Cortex of kidney (tissue), 1 donor: ENCODE results near the gene THPO.

ENCODE experiments used
- DNase-seq: peaks from one replicate; lab custom pipeline; 2025; lab: John Stamatoyannopoulos, UW

The THPO gene

DNA sequence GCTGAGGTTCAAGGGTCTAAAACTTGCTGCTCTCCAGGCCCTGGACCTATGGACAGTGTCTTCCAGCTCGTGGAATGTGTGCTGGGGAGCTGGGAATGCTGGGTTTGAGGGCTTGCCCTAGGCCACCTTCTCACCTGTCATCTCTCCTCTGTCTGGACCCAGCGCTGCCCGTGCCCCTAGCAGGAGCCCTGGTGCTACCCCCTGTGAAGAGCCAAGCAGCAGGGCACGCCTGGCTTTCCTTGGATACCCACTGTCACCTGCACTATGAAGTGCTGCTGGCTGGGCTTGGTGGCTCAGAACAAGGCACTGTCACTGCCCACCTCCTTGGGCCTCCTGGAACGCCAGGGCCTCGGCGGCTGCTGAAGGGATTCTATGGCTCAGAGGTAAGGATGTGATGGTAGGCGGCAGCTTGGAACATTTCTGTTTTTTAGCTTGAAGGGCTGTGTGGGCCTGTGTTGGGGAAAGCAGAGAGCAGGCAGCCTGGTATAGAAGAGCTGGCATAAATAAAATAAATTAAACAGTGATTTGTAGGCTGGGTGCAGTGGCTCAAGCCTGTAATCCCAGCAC, 6.9 kb upstream of the THPO start:
- DNase-seq: no peak

DNA sequence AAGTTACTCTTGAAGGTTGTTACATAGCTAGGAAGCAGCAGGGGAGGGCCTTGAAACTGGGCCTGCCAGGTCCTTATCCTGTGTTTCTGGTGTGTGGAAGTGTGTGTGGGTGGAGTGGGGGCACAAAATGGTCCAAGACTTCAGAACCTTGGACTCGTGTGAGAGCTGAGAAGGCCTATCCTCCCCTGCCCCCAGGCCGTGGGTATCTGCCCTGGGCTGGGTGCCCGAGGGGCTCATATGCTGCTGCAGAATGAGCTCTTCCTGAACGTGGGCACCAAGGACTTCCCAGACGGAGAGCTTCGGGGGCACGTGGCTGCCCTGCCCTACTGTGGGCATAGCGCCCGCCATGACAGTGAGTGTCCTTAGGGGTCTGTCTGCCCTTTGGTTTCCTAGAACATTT, 6.3 kb upstream of the THPO start:
- DNase-seq: no peak

DNA sequence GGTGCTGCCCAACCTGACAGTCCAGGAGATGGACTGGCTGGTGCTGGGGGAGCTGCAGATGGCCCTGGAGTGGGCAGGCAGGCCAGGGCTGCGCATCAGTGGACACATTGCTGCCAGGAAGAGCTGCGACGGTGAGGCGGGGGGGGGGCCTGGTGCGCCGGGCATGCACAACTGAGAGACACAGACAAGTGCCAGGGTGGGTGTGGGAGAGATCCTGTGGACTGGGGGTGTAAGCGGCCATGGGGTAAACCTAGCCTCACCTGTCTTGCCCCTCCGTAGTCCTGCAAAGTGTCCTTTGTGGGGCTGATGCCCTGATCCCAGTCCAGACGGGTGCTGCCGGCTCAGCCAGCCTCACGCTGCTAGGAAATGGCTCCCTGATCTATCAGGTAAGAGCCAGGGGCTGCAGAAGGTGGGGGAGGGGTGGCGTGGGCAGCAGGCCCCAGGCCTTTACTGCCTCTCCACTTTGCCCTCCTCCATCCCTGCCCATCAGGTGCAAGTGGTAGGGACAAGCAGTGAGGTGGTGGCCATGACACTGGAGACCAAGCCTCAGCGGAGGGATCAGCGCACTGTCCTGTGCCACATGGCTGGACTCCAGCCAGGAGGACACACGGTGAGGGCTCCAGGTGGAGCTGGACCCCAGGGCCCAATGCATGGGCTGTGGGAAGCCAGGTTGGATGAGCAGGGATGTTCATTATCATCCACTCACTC, 5.2 kb upstream of the THPO start:
- DNase-seq: no peak

DNA sequence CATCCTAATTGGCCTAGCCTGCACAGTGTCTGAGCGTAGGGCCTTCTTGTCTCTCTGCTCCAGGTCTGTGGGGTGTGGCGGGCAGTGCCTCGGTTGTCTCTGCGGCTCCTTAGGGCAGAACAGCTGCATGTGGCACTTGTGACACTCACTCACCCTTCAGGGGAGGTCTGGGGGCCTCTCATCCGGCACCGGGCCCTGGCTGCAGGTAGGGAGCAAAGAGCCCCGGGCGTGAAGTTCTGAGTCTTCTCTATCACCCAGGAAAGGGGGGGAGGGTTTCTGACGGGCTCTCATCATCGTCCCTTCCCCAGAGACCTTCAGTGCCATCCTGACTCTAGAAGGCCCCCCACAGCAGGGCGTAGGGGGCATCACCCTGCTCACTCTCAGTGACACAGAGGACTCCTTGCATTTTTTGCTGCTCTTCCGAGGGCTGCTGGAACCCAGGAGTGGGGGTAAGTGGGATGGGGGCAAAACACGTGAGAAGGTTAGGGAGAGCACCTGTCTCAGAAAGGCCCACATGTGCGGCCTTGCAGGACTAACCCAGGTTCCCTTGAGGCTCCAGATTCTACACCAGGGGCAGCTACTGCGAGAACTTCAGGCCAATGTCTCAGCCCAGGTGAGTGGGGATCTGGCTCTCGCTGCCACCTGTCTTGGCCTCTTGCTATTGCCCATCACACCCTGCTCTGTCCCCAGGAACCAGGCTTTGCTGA, 4.5 kb upstream of the THPO start:
- DNase-seq: no peak

DNA sequence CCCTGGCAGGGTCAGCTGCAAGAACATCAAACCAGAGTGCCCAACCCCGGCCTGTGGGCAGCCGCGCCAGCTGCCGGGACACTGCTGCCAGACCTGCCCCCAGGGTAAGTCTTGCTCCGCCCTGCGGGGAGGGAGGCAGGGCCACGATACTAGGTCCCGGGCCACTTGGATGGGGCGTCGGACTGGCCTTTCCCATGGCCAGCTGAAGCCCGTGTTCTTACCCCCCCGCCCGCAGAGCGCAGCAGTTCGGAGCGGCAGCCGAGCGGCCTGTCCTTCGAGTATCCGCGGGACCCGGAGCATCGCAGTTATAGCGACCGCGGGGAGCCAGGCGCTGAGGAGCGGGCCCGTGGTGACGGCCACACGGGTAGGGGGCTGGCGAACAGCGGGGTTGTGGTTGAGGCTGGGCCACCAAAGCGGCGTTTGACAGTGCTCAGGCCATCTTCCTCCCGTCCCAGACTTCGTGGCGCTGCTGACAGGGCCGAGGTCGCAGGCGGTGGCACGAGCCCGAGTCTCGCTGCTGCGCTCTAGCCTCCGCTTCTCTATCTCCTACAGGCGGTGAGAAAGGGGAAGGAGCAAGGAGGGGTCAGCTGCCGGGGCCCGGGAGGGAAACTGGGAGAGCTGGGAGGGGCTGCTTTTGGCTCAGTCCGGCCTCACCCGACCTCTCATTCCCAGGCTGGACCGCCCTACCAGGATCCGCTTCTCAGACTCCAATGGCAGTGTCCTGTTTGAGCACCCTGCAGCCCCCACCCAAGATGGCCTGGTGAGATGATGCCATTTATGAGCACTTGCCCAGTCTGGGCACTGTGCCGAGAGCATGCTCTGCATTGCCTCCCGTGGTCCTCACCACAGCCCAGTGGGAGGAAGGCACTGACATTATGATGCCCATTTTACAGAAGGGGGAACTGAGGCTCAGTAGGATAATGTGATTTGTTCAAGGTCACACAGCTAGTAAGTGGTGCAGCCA, 3.5 kb upstream of the THPO start:
- DNase-seq: no peak

DNA sequence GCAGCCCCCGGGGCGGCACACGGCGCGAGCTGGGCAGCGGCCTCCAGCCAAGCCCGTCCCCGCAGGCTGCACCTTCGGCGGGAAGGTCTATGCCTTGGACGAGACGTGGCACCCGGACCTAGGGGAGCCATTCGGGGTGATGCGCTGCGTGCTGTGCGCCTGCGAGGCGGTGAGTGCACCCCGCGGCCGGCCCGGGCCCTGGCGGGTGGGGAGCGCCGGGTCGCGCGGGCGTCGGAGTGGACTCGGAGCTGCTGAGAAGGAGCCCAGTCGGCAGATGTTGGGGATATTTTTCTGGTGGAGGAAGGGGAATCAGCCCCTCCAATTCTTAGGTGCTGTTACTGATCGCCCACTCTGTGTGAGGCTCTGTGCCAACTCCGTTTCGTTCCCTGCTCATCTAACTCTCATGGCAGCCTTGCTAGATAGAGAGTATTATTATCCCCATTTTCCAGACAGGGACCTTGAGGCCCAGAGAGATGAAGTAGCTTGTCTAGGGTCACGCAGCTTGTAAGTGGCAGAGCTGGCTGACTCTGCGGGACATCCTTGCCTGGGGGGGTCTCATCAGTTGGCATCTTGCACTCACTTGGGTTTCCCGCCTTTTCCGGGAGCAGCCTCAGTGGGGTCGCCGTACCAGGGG, 2.7 kb upstream of the THPO start:
- DNase-seq: no peak

DNA sequence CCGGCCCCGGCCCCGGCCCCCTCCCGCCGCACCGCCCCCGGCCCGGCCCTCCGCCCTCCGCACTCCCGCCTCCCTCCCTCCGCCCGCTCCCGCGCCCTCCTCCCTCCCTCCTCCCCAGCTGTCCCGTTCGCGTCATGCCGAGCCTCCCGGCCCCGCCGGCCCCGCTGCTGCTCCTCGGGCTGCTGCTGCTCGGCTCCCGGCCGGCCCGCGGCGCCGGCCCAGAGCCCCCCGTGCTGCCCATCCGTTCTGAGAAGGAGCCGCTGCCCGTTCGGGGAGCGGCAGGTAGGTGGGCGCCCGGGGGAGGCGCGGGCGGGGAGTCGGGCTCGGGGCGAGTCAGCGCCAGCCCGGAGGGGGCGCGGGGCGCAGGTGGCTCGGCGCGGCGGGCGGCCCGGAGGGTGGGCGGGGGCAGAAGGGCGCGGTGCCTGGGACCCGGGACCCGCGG, 2.2 kb upstream of the THPO start:
- no peak for DNase-seq

DNA sequence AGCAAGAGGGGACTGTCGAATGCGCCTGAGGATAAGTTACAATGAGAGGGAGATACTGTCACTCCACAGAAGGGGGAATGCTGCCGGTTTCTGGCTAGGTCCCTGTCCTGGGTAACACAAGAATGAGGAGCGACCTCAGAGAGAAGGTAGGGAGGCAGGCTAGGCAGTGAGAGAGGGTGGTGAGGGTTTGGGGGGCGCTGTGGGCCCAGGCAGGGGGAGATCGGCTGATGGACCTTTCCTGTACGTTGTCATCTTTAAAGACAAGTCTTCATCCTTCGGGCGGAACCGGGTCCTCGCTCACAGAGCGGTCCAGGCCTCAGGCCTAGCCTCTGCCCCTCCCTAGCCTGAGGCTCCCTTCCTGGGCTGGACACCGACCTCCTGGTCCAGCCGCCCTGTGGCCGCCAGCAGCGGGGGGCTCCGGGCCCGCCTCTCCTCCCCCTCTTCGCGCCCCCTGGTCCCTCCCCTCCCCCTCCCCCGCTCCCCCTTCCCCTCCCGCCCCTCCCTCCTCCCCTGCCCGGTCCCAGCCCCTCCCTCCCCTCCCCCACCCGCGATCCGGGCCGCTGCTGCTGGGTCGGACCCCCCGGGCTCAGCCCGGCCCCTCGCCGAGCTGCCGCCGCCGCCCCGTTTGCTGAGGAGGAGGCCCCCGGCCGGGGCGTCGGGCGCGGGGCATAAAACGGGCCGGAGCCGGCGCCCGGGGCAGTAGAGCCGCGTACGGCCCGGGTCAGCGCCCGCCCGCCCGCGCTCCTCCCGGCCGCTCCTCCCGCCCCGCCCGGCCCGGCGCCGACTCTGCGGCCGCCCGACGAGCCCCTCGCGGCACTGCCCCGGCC, 1.6 kb upstream of the THPO start, which contains the start of gene CHRD:
TSS of gene CHRD (plus strand) at position 697 of the 827 bp plus-strand sequence. CDS start 265 bp downstream, outside the sequence.
- DNase-seq: no peak

DNA sequence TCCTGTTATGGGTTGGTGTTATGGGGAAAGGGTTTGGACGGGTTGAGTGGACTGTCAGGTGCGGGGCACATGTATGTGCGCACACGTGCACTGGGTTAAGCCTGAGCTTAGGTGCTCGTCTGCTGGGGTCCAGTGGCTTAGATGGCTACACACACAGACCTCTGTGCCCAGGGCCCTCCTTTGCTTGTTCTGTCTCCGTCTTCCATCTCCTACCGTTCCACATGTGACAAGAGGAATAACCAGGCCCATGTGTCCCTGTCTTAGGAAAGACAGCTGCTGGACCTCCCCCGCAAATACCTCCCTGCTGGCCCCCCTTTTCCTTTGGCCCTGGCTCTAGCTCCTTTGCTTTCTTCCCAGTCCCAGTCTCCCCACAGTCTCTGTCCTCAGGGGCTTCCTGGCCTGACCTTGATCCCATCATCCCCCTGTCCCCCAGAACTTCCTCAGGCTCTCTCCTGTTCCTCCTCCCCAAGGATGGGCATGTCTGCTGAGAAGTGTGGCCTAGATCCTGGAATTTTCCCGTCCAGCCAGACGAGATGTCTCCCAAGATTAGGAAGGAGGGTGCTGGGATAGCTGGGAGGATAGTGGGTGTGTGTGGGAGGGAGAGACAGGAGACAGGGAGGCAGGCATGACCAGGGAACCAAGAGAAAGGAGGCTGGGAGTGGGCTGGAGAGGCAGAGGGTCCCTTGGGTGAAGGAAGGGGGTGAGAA, 797 bp upstream of the THPO start:
- no peak for DNase-seq

DNA sequence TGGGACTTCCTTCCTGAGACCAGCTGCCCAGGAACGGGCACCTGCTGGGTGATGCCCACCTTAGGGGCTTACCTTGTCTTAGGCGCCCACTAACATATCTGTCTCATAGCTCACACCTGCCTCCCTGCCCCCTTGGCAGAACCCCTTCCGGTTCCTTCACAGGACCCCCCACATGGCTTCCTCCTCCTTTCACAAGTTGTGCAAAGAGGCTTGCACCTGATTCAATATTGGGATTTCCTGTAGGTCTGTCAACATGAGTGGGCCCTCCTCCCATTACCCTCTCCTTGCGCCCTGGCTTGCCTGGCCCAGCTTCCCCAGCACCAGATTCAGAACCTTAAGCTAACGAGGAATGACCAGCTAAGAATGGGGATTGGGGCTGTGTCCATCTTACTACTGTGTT, 633 bp downstream of the THPO start:
- DNase-seq: no peak

DNA sequence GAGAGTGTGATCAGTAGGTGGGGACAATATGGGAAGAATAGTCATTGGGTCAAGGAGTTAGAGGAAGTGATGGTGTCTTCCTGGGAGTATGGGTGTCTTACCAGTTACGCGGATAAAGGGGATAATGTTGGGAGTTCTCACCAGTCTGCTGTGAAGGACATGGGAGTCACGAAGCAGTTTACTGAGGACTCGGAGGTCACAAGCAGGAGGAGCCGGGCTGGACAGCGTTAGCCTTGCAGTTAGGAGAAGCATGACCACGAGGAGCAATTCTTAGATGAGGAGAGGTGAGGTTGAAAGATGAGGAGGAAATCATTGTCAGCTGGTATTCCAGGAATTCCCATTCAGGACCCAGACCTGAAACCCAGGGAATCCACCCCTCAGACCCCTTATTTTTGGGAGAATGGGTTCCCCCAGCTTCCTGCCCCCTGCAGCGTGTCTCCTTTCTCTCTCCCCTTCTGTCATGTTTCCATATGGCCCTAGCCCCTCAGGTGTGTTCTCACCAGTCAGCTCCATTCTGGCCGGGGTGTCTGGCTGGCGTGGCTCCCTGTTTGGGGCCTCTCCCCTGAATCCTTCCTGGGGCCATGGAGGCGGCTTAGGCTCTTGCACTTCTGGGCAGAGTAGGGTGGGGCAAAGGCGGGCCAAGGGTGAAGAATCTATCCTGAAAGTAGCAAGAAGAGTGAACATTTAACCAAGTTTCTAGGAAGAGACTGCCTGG, 2.1 kb downstream of the THPO start:
- DNase-seq: no peak

DNA sequence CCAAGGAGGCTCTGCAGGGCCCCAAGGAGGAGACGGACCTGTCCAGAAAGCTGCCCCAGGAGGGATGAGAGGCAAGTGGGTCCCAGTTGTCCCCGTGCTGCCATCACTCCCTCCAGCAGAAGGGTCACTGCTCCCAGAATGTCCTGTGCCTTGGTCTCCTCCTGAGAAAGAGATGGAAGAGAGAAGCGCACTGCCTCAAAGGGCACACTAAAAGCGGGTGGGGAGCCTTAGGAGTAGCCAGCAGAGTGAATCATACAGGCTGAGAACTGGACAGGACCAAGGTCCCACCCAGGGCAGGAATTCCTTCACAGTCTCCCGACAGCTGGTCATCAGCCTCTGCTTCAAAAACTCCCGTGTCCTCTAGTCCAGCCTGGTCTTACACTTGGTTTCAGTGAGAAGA, 4.6 kb downstream of the THPO start:
- no peak for DNase-seq

DNA sequence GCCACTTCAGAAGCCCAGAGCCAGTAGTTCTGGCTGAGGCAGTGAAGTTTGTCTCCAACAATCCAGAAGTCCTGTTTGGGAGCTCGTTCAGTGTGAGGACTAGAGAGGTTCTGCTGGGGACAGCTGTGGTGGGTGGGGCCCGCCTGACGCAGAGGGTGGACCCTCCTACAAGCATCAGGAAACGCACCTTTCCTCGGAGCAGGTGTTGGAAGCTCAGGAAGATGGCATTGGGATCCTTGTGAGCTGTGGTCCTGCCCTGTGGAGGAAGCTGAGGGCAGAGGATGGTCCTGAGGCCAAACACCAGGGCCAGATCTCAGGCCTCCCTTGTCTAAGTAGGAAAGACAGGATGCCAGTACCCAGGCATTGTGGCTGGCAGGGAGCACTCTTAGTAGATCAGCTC, 5.1 kb downstream of the THPO start:
- DNase-seq: no peak

DNA sequence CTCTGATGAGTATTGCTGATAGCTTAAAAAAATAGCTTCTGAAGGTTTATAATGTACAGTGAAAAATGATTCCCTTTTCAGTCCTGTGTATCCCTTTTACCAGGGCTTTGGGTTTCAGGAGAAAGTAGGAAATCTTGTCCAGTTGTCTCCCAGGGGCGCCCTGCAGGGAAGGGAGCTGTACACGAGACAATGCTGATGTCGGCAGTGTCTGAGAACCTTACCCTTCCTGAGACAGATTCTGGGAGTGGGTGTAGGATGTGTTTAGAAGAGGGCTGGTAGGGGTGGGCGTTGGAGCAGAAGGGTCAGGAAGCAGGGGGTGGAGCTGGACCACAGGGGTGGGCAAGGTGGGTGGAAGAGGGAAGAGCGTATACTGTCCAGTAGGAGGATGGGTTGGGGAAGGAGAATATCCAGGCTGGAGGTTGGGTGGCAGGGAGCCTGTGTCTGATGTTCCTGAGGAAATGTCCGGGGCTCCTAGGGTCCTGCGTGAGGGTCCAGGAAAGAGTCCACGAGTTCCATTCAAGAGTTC, 5.6 kb downstream of the THPO start:
- DNase-seq: no peak

DNA sequence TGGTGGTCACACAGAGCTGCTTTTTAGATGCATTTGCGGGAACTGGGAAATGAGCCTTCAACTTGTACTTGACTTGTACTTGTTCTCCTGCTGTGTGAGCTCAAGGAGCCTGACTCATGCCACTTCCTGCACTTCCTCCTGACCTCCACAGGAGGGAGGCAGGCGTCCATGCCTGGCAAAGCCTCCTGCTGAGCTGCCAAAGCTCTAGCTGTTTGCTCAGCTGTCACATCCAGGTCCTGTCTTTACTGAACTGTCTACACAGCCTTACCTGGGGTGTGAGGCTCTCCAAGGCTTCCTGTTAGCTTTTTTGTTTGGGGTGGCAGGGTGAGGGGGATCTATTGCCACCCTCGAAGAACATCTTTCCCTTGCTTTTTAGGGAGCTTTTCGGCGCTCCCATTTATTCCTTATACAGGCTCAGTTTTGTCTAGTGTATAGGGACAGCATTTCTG, 6.4 kb downstream of the THPO start:
- DNase-seq: no peak

DNA sequence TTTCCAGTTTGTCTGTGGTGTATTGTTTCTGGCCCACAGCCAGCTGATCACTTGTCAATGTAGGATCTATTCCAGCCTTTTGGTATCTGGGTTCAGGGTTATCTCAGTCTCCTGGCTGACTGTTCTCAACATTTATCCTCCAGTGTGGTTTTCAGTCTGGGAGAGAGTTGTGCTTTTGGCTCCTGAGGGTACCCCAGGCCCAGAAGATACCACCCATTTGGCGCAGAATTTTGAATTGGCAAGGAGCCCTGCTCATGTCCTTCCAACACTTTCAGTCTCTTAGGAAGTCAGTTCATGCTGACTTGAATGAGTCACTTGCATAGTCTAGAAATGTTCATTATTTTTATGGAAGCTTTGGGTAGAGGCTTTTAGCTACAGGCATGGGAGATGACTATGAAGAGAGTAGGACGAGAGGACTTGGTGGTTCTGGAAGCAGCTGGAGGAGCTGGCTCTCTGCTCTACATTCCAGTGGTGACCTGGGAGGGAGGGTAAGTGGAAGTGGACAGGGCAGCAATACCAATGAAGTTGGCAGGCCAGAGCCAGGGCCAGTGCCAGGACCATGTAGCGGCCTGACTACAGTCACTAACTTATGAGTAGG, 9.3 kb downstream of the THPO start:
- DNase-seq: no peak

DNA sequence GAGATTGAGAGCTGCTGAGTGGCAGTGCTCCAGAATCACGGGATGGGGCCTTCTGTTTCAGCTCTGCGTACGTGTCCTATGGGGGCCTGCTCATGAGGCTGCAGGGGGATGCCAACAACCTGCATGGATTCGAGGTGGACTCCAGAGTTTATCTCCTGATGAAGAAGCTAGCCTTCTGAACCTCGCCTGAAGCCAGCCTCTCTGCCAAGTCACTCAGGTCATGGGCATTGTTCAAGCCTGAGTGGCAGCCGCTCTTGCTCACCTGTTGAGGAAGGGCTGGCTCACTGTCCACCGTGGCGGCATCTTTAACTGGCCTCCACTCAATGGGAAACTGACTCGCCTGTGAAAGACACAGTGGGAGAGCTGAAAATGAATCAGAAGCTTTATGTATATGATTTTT, 9.9 kb downstream of the THPO start:
- DNase-seq: no peak

DNA sequence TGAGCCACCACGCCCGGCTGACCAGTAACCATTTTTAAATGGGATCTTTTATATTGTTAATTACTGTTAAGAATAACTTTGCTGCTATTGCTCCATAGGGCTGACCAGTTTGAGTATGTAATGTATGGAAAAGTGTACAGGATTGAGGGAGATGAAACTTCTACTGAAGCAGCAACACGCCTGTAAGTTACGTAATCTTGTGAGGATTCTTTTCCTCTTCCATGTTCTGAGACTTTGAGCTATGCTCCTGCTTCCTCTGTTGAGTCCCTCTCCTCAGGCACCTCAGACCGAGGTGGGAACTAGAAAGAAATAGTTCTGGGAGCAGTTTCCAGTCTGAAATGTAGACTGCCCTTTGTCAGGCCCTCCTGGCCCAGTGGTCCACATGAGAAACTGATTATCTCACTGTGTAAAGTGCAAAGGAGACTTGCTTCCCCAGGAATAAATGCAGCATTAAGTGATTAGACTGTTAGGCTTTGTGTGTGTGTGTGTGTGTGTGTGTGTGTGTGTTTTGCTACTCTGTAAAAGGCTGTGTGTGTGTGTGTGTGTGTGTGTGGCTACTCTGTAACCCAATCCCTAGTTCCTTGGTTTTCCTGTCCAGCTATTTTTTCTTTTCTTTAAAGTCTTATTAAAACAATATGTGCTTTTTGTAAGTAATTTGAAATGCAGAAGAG, 11.3 kb downstream of the THPO start:
- DNase-seq: no peak
